ENCODE measurements around the gene MUC20. TPM values are rescaled to one million over a fixed set of nuclear protein-coding genes. Genes with fewer than 3 reads are reported as not detected.

Gene MUC20
- total and polyA plus RNA-seq, 9 of the 15 experiments (the other 6 are each of a cell fraction or from before 2014, with no cell fraction given): 0.03 to 0.23 (median 0.15) TPM; not detected in 3

DNA sequence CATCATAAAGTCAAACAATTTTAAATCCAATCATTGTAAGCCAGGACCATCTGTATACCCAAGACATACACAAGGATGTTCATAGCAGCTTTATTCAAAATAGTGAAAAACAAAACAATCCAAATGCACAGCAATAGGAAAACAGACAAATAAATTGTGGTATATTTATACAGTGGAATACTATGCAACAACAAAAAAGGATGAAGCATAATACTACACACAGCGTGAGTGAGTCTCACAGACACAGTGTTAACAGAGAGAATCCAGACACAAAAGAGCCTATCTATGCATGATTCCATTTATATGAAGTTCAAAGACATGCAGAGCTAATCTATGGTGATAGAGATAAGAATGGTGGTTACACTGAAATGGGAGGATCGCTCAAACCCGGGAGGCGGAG is 5.6 kb upstream of the MUC20 start:
- intact Hi-C loops (cut with micrococcal nuclease): loop anchor here (10.0 kb wide), 2 partner anchors 170 to 480 kb away; partner anchors contain the start of gene PPP1R2
- TF ChIP-seq ZNF717 (CRISPR knock-in tag; IDR thresholded peaks at IDR 0.05) (no peak), BRF1 (IDR thresholded peaks at IDR 0.05; ENCODE audit: borderline replicate concordance, extremely low read depth, insufficient read length) (no peak)
- TF ChIP-seq, protein P1, sequence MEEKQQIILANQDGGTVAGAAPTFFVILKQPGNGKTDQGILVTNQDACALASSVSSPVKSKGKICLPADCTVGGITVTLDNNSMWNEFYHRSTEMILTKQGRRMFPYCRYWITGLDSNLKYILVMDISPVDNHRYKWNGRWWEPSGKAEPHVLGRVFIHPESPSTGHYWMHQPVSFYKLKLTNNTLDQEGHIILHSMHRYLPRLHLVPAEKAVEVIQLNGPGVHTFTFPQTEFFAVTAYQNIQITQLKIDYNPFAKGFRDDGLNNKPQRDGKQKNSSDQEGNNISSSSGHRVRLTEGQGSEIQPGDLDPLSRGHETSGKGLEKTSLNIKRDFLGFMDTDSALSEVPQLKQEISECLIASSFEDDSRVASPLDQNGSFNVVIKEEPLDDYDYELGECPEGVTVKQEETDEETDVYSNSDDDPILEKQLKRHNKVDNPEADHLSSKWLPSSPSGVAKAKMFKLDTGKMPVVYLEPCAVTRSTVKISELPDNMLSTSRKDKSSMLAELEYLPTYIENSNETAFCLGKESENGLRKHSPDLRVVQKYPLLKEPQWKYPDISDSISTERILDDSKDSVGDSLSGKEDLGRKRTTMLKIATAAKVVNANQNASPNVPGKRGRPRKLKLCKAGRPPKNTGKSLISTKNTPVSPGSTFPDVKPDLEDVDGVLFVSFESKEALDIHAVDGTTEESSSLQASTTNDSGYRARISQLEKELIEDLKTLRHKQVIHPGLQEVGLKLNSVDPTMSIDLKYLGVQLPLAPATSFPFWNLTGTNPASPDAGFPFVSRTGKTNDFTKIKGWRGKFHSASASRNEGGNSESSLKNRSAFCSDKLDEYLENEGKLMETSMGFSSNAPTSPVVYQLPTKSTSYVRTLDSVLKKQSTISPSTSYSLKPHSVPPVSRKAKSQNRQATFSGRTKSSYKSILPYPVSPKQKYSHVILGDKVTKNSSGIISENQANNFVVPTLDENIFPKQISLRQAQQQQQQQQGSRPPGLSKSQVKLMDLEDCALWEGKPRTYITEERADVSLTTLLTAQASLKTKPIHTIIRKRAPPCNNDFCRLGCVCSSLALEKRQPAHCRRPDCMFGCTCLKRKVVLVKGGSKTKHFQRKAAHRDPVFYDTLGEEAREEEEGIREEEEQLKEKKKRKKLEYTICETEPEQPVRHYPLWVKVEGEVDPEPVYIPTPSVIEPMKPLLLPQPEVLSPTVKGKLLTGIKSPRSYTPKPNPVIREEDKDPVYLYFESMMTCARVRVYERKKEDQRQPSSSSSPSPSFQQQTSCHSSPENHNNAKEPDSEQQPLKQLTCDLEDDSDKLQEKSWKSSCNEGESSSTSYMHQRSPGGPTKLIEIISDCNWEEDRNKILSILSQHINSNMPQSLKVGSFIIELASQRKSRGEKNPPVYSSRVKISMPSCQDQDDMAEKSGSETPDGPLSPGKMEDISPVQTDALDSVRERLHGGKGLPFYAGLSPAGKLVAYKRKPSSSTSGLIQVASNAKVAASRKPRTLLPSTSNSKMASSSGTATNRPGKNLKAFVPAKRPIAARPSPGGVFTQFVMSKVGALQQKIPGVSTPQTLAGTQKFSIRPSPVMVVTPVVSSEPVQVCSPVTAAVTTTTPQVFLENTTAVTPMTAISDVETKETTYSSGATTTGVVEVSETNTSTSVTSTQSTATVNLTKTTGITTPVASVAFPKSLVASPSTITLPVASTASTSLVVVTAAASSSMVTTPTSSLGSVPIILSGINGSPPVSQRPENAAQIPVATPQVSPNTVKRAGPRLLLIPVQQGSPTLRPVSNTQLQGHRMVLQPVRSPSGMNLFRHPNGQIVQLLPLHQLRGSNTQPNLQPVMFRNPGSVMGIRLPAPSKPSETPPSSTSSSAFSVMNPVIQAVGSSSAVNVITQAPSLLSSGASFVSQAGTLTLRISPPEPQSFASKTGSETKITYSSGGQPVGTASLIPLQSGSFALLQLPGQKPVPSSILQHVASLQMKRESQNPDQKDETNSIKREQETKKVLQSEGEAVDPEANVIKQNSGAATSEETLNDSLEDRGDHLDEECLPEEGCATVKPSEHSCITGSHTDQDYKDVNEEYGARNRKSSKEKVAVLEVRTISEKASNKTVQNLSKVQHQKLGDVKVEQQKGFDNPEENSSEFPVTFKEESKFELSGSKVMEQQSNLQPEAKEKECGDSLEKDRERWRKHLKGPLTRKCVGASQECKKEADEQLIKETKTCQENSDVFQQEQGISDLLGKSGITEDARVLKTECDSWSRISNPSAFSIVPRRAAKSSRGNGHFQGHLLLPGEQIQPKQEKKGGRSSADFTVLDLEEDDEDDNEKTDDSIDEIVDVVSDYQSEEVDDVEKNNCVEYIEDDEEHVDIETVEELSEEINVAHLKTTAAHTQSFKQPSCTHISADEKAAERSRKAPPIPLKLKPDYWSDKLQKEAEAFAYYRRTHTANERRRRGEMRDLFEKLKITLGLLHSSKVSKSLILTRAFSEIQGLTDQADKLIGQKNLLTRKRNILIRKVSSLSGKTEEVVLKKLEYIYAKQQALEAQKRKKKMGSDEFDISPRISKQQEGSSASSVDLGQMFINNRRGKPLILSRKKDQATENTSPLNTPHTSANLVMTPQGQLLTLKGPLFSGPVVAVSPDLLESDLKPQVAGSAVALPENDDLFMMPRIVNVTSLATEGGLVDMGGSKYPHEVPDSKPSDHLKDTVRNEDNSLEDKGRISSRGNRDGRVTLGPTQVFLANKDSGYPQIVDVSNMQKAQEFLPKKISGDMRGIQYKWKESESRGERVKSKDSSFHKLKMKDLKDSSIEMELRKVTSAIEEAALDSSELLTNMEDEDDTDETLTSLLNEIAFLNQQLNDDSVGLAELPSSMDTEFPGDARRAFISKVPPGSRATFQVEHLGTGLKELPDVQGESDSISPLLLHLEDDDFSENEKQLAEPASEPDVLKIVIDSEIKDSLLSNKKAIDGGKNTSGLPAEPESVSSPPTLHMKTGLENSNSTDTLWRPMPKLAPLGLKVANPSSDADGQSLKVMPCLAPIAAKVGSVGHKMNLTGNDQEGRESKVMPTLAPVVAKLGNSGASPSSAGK (IDR thresholded peaks at IDR 0.05): no peak

More for the DNA sequence above, 5.6 kb upstream of the MUC20 start:
- Histone ChIP-seq H3K27ac (ENCODE audit: extremely low read depth, low read depth, low read length) (no peak overlapping the region), H3K27me3 (ENCODE audit: control insufficient read depth in 2 of 2, insufficient read depth in 2 of 2, low read length in 2 of 2) (peaks cover 23 to 25% of the 10 kb centered on the region in 2 experiments), H3K79me2 (ENCODE audit: control insufficient read depth, insufficient read depth, low read length) (no peaks in the 10 kb centered on the region), H2AFZ (ENCODE audit: low read depth, low read length) (no peak overlapping the region), H3K36me3 (ENCODE audit: control insufficient read depth, insufficient read depth, low read length) (no peaks in the 10 kb centered on the region), H4K20me1 (replicated peaks; ENCODE audit: control insufficient read depth, insufficient read depth, low read length) (no peaks in the 10 kb centered on the region; the same call in 1 of the 2 replicates), H3K4me1 (replicated peaks in 1 of 2; ENCODE audit: control insufficient read depth in 2 of 2, insufficient read depth in 2 of 2, low read length in 2 of 2) (peaks cover 0 to 5% of the 10 kb centered on the region in 2 experiments; a peak in 3 of 5 replicates), H3K4me2 (ENCODE audit: insufficient read depth, low read length) (no peak overlapping the region), H3K9me1 (ENCODE audit: control insufficient read depth, insufficient read depth, low read length) (no peaks in the 10 kb centered on the region), H3K9ac (ENCODE audit: insufficient read depth in 1 of 2, low read depth in 2 of 2, low read length in 2 of 2) (no peak overlapping the region), H3K9me3 (replicated peaks; ENCODE audit: control insufficient read depth, insufficient read depth, low read depth, low read length) (no peaks in the 10 kb centered on the region), H3K4me3 (no peak overlapping the region)
- DNase-seq (ENCODE audit: extremely low read depth in 1 of 4, low spot score in 3 of 4) (peak in 2 of 4 experiments; percentile 29 to 38), ATAC-seq (peak; percentile 19), FAIRE-seq (no peak)
- 8% methylated on average over 4 of the region's 4 CpGs for WGBS (ENCODE audit: insufficient coverage, low coverage, missing lambda C conversion rate)
- ChIA-PET CTCF (ENCODE audit: low intra/inter-chr PET ratio) (interaction anchor here (0.6 kb wide), 1 partner anchor 15 kb away, joined by 3 read pairs; no protein-coding TSS in a partner anchor), POLR2A (interaction anchor here (0.6 to 1.5 kb wide), 4 partner anchors 11 to 1820 kb away, joined by 3 to 6 read pairs (median 4); no protein-coding TSS in a partner anchor)
- BruUV-seq (replicated peaks): no TSS peak
- in situ Hi-C loops (cut with MboI): loop anchor here (5.0 to 25.0 kb wide), 3 partner anchors 98 to 797 kb away; partner anchors contain the start of genes RNF168, SLC51A, SMCO1 and ZDHHC19
